ENCODE results near the gene SSX1.

GRCh38 chrX:48306175-48306574 is 51.0 kb downstream of the SSX1 start:
- TF ChIP-seq CTCF (IDR thresholded peaks at IDR 0.05; ENCODE audit: extremely low read depth in 1 of 2, insufficient read depth in 1 of 2, low read depth in 1 of 2, low read length in 2 of 2) (no peak), EZH2 (IDR thresholded peaks at IDR 0.05; ENCODE audit: borderline replicate concordance, low read depth, low read length, severe bottlenecking) (no peak), POLR2A (IDR thresholded peaks at IDR 0.05; ENCODE audit: low read depth, low read length) (no peak), MYC (IDR thresholded peaks at IDR 0.05; ENCODE audit: low read depth, low read length) (no peak), MAX (IDR thresholded peaks at IDR 0.05; ENCODE audit: insufficient read depth, insufficient read length) (no peak), FOS (IDR thresholded peaks at IDR 0.05; ENCODE audit: borderline replicate concordance, insufficient read depth, low read length) (no peak), JUN (IDR thresholded peaks at IDR 0.05; ENCODE audit: borderline replicate concordance, insufficient read depth, insufficient read length, low read depth) (no peak), POLR2AphosphoS5 (IDR thresholded peaks at IDR 0.05; ENCODE audit: insufficient read depth, low read depth, low read length) (no peak), GATA2 (IDR thresholded peaks at IDR 0.05; ENCODE audit: insufficient read depth, insufficient read length, low read depth, low read length) (no peak)
